Tibial nerve (tissue), 4 donors: ENCODE data around the gene LHPP.

Source experiments
- CTCF ChIP-seq, 5 experiments: fragments of 200-600 bp in 3 of 5; fragments of 450-650 bp in 2 of 5; sonication (generic) in 3 of 5; IDR thresholded peaks; one replicate each; pipeline ENCODE4 v1.5.1; 2016 to 2019; ENCODE audit warnings: antibody characterized with exemption in 5 of 5, mild to moderate bottlenecking in 3 of 5, moderate library complexity in 2 of 5
- EP300 ChIP-seq, 2 donors: sonication (generic); formaldehyde crosslinking; IDR thresholded peaks; one replicate each; pipeline ENCODE4 v1.6.1; 2017; ENCODE audit warnings: antibody characterized with exemption in 2 of 2, mild to moderate bottlenecking in 1 of 2
- POLR2A ChIP-seq, 2 donors: fragments of 450-650 bp; IDR thresholded peaks; one replicate each; pipeline ENCODE4 v1.6.1; 2017; ENCODE audit warnings: antibody characterized with exemption in 2 of 2, mild to moderate bottlenecking in 2 of 2, moderate library complexity in 2 of 2

DNA sequence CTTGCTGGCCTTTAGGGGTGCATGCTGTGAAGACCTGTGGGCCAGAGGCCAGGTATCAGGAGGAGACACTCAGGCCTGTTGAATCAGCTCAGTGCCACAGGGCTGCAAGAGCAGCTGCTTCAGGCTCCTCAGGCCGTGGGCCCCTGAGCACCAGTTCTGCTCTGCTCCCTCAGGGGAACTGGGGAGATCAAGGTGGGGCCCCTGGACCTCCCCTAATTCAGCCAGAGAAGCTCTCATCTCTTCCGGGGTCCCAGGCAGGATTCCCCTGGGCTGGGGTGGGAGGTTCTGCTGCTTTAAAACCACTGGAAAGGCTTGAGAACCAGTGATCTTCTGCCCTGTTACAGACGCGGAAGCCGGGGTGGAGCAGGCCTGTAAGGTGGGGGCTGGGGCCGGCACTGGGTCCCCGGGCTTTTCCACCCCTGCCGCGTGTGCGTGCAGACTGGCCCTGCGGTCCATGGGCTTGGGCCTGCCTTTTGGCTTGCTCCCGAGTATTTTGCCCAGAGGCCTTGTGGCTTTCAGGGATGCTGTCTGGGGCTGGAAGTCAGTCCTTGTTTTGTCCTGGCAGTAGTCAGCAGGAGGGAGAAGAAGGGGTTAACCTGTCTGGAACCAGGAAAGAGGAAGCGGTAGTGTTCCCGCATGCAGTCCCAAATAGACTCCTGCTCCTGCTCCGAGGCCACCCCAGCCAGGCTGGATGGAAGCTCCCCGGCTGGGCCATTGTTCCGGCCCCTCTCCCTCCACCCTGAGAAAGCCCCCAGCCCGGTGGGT lies 74.3 kb downstream of the LHPP start:
- no peak for TF ChIP-seq CTCF (IDR thresholded peaks at IDR 0.05)
- TF ChIP-seq EP300 (IDR thresholded peaks at IDR 0.05), result no peak
- no peak for TF ChIP-seq POLR2A (IDR thresholded peaks at IDR 0.05)
